HK-2 (cell line): ENCODE results near the gene STAC2.
"Not testable (repeated sequence)": the region's sequence is repeated elsewhere in the genome, so short reads cannot be mapped to it uniquely, and the experiment has no call there.

Experiments
- DNase-seq: peaks from one replicate; pipeline ENCODE4 v3.0.0-alpha.2; 2018; ENCODE audit not compliant: unreplicated experiment

The STAC2 gene

GRCh38 chr17:39187152-39187830 lies 38.5 kb downstream of the STAC2 start:
- DNase-seq, result no peak

DNA sequence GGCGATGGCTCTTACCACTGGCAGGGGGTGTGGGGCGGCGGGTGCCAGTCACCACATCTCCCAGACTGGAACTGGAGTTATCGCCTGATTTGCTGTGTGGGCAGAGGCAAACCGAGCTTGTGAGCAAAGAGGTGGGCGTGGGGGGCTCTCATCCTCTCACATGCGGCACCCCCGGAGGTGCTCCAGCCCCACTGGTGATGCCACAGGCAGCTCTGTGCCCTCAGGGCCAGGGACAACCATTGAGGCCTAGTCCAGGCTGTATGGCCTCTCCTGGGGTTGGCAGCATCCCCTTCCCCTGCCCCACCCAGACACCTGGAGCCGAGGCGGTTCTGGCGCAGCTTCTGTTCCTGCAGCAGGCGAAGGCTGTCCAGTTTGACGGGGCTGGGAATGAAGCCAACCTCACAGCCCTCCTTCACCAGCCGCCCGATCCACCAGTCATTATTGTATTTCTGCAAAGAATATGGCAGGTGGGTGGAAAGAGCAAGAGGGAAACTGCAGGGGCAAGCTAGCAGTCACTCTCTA lies 39.2 kb downstream of the STAC2 start:
- DNase-seq, result no peak

- no peak for DNase-seq
These were observed 42.0 kb downstream of the STAC2 start for GRCh38 chr17:39183720-39184119.

DNA sequence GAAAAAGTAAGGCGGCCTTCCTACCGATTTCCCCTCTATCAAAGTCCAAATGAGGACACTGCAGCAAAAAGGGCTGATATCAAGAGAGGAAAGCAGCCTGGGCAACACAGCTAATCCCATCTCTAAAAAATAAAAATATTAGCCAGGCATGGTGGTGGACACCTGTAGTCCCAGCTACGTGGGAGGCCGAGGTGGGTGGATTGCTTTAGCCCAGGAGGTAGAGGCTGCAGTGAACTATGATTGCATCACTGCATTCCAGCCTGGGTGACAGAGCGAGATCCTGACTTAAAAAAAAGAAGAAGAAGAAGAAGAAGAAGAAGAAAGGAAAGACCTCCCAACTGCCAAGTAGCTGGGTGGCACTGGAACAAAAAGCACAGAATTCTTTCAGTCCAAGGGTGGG lies 42.7 kb downstream of the STAC2 start:
- no peak for DNase-seq

DNA sequence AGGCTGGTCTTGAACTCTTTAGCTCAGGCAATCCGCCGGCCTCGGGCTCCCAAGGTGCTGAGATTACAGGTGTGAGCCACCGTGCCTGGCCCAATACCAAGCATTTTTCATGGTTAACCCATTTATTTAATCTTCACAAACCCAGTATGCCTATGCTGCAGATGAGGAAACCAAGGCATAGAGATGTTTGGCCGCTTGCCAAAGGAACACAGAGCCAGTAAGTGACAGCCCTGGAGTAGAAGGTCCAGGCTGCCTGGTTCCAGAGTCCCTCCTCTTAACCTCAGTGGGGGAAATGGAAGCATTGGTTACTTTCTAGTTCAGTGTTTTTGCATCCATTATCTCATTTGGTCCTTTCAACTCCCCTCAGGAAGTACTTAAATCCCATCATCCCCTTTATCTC lies 44.4 kb downstream of the STAC2 start:
- no peak for DNase-seq

DNA sequence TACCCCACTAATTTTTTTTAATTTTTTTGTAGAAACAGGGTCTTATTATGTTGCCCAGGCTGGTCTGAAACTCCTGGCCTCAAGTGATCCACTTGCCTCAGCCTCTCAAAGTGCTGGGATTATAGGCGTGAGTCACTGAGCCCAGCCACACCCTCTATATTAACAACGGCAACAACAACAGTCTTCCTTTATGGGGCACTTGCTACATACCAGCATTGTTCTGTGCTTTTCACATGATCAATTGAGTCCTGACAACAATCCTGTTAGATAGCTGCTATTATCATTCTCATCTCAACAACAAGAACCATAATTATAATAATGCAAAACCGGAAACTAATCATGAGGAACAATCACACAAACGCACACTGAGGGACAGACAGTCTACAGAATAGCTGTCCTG lies 47.2 kb downstream of the STAC2 start:
- no peak for DNase-seq

DNA sequence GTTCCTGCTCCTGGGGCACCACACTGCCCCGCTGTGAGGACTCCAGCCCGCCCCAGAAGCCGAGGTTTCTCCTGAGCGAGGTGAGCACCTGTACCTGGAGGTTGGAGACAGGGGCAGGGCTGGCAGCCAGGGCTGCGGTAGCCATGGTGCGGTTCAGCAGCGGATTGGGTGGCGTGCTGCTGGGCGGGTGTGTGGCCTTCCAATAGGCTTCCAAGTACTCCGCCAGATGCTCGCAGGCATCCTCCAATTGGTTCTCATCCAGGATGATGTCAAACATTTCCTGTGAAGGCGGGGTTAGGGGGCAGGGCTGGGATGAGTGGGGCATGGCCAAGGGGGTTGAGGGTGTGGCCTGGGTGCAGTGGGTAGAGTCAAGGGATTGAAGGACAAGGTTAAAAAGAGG lies 48.5 kb downstream of the STAC2 start:
- DNase-seq, result no peak

DNA sequence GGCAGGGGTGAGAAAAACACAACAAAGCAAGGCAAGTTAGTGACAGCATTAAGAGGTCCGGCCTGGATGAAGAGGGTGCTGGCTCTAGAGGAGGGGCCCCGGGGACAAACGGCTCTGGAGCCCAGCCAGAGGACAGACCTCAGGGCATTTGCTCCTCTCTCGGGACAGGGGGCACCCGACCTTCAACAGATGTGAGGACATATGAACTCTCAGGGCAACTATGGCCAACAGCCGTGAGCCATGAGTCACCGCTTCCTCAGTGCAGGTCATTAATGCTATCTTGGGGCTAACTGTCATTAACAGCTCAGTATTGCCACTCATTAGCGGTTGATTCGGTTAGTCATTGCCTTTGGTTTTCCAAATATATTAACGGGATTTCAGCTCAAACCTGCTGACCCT lies 50.1 kb downstream of the STAC2 start:
- DNase-seq, result no peak

GRCh38 chr17:39174920-39175694 lies 50.6 kb downstream of the STAC2 start:
- DNase-seq, result peak; percentile 46

DNA sequence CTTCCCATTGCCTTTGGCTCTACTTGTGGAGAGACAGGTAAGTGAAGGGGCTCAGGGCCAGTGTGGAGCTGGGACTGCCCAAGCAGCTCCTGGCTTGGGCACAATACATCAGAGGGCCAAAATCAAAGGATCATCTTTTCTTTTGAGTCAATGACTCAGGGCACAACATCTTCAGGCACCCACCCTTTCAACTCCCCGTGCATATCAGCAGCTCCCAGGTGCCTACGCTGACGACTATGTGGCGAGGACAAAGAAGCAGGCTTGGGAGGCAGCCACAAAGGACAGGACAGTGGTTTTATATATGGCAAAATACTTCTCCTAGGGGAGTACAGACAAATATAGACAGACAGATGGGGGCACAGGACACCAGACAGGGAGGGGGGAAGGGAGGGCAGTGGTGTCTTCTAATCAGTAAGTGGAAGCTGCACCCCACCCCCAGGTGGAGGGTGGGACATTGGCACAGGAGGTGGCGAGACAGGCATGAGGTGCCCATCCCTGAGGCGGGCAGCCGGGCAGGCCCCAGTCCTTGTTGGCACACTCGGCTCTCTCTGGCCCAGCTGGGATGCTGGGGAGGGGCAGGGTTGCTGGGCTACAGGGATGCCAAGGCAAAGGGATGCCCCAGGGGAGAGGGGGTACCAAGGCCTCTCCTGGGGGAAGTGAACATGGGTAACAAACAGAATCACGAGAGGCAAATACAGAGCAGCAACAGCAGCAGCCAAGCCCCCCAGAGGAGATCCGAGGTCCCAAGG lies 52.0 kb downstream of the STAC2 start:
- DNase-seq, result no peak

GRCh38 chr17:39173080-39173479 lies 52.7 kb downstream of the STAC2 start:
- DNase-seq, result no peak

DNA sequence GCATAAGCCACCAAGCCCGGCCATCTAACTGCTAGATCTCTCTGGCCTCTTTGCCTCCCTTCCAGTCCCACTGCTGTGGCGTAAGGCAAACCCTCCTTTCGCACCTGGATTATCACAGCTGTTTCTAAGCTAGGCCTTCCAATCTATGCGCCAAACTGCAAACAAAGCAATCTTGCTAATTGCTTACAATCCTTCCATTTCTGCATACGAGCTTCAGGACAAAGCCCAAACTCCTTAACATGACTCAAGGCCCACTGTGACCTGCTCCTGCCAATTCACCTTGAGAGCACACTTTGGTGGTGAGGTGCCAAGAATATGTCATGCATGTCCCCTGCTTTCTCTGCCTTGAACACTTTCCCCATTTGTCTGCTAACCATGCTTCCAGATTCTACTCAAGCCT lies 53.8 kb downstream of the STAC2 start:
- DNase-seq, result no peak

GRCh38 chr17:39170558-39170957 lies 55.2 kb downstream of the STAC2 start:
- DNase-seq, result no peak

DNA sequence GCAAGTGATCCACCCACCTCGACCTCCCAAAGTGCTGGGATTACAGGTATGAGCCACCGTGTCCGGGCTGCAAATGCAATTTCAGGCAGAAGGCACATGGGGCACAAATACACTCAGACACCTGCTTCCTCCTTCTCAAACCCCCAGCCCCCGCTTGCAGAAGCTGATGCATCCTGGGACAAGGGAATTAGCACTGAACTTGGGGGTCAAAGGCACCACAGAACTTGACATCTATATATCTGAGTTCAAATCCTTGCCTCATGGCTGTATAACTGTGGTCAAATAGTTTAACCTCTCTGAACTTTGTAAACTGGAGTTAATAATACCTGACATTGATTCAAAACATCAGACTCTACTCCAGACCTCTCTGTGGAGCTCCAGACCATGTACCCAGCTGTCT lies 55.6 kb downstream of the STAC2 start:
- DNase-seq, result no peak

- DNase-seq, result no peak
These were observed 56.2 kb downstream of the STAC2 start for GRCh38 chr17:39169518-39169917.

DNA sequence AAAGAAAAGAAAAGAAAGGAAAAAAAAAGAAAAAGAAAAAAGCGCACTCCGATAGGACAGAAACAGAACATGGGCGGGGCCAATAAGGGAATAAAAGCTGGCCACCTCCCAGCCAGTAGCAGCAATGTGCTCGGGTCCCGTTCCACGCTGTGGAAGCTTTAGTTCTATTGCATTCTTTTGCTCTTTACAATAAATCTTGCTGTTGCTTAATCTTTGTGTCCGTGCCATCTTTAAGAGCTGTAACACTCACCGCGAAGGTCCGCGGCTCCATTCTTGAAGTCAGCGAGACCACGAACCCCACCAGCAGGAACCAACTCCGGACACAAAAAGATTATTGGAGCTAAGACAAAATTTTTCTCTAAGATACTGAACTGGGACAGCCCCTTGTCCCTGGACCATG lies 56.6 kb downstream of the STAC2 start:
- DNase-seq, result no peak

GRCh38 chr17:39168503-39168902 lies 57.2 kb downstream of the STAC2 start:
- not testable (repeated sequence) for DNase-seq

DNA sequence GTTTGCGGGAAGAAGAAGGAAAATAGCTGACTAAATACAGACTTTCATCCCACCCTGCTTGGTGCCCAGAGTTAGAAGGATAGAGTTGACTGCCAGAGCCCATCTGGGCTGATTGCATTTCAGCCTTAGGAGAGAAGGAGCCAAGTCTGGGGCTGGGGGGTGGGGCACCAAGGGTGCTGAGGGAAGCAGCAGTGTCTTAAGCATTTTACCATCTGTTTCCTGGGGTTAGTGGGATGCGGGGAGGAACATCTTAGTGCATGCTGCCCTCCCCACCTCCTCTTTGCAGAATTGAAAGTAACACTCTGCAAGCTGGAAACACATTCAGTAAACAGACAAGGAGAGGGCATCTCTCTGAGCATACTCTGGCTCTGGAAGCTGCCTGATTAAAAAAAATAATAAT lies 58.3 kb downstream of the STAC2 start:
- no peak for DNase-seq

- DNase-seq, result no peak
These were observed 59.1 kb downstream of the STAC2 start for GRCh38 chr17:39166437-39167335.

DNA sequence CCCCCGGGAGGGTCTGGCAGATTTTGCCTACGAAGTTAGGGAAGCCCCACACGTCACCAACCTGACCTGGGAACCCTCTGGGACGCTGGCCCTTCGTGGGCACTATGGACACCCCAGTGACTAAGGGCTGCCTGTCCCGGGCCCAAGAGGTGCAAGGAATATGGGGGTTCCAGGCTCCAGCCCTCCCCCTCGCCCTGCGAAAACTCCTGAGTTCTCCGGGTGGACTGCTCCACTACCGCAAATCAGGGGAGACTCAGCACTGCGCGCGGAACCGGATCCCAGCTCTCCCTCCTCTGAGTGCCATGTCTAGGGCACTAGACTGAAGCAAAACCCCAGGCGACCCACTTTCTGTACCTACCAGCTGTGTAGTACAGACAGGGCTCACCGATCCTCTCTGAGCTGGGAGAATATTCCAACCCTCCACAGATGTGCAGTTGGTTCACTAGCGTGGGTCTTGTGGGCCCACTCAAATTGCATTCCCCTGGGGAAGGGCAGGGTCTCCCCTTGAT lies 59.9 kb downstream of the STAC2 start, which contains the start of gene ARL5C:
ARL5C (minus strand) TSS at position 321 of the 509 bp plus-strand sequence. CDS start 401 bp downstream, outside the sequence.
- no peak for DNase-seq

DNA sequence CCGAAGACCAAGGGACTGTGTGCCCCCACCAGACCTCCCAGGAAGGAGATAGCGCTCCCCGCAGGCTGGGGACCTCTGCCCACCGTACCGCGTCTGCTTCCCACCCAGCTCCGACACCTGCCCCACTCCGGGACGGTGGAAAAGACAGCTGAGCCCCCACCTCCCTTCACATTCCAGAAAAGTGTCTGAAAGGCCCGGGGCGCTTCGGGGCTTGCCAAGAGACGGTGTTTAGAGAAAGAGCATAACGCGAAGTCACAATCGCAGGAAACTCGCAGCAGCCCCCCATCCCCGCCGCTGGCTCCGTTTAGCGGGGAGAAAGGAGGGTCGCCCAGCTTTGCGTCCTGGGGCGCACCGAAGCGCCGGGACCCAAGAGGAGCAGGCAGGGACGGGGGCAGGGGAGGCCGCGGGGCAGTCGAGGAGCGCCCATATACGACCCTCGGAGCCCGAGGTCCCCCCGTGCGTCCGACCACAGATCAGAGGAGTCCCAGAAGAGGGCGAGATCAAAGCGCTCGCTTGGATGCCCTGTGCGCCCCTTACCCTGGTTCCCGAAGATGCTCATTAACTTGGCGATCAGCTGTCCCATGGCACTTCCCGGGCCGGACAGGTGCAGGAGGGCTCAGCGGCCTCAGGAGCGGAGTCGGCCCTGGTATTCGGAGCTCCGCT lies 60.4 kb downstream of the STAC2 start:
- no peak for DNase-seq
